ENCODE measurements around the gene NCAM1.

The NCAM1 gene

DNA sequence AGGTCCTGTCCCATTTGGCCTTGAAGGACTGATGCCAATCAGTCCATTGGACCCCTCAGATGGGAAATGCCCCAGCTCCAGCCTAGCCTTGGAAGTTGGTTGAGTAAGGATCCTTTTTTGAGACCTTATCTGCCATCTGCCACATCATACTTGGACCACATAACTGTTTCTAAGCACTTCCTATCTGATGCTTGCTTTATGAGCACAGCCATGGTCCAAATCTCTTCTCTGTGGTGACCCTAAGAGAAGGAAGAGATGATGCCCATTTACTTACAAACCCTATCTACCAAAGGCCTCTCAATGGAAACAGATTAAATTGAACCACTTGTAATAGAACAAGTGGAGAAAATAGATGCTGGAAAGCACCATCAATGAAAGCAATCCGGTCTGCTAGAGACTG, 299.3 kb downstream of the NCAM1 start:
- DNase-seq: no peak

- DNase-seq: no peak
These were observed 300.7 kb downstream of the NCAM1 start for GRCh38 chr11:113261709-113262475.

DNA sequence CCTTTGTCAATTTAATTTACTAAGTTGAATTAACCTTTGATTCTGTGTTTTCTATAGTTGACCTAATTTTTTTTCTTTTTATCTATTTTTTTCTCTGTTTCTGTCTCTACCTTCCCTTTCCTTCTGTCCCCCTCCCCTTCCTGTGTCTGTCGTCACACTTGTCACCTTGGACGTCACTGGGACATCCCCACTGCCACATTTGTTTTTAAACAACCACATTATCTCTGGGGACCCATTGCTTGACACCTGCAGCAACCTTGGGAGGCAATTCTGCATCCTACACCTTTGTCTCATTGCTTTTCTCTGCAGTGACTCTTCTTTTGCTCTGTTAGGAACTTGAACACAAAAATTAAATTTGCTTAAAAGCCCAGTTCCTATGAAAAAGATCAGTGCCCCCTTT, 301.4 kb downstream of the NCAM1 start:
- DNase-seq: no peak

- DNase-seq: no peak
These were observed 302.4 kb downstream of the NCAM1 start for GRCh38 chr11:113263458-113264259.

GRCh38 chr11:113265362-113265761, 304.1 kb downstream of the NCAM1 start:
- DNase-seq: no peak

GRCh38 chr11:113267493-113267892, 306.3 kb downstream of the NCAM1 start:
- DNase-seq: no peak

DNA sequence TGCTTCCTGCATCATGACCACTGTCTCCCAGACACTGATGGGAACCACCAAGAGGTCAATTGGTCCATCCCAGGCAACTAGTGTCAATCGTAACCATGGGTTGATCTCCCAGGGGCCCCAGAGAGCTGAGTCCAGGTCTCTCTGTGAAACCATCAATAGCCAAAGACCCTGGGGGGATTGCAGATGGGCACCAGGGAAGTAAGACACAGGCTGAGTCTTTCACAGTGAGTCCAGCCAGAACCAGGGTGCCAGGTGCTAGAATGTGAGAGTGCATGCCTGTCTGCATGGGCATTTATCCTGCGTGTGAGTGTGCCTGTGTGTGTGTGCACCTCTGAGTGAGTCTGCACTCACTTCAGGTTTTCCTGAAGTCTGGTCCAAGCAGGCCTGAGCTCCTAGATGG, 307.9 kb downstream of the NCAM1 start:
- no peak for DNase-seq

- no peak for DNase-seq
These were observed 308.4 kb downstream of the NCAM1 start for GRCh38 chr11:113269636-113270035.

DNA sequence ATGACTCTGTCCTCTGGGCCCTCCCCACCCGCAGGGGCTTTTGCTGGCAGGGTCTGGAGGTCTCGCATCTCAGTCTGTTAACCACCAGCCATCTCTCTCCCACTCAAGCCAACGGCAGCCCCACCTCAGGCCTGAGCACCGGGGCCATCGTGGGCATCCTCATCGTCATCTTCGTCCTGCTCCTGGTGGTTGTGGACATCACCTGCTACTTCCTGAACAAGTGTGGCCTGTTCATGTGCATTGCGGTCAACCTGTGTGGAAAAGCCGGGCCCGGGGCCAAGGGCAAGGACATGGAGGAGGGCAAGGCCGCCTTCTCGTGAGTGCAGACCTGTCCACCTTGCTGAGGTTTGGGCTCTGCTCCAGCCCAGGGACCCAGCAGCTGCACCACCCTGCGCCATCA, 308.9 kb downstream of the NCAM1 start:
- DNase-seq: no peak

GRCh38 chr11:113271551-113272245, 310.5 kb downstream of the NCAM1 start:
- no peak for DNase-seq

DNA sequence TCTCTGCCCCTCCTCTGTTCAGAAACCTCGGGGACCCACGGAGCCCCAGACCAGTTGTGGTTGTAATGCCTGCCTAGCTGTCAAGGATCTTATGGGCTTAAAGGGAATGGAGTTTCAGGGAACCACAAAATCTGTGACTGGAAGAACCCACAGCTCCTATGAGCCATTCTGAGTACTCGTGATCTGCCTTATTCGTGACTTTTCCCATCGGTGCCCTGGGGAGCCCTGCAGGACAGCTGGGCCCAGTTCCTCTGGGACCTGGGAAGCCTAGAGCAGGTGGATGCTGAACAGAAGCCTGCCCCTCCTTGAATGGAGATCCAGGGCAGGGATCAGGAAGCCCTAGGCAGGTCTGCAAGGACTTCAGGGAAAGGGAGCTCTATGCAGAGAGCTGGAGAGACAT, 311.1 kb downstream of the NCAM1 start:
- no peak for DNase-seq

GRCh38 chr11:113272927-113273615, 311.9 kb downstream of the NCAM1 start:
- no peak for DNase-seq

- peak; percentile 75 for DNase-seq
These were observed 312.5 kb downstream of the NCAM1 start for GRCh38 chr11:113273720-113274119.

- DNase-seq: peak; percentile 37
These were observed 313.7 kb downstream of the NCAM1 start for GRCh38 chr11:113274713-113275582.

DNA sequence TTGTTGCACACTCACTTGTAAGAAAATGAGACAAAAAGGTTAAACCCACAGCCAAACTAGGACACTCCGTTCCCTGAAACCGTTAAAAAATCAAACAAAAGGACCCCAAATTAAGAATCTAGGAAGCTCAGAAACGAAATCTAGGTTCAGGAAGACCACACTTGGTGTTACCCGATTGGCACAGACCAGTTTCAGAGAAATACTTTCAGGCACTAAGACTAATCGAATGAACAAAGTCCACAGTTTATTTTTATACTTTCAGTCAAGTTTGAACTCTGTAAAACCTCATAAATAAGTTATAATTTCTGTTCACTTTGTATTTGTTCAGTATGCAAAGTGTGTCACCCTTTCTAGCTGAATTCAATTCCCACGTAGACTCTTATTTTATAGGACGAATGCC, 314.4 kb downstream of the NCAM1 start:
- no peak for DNase-seq

DNA sequence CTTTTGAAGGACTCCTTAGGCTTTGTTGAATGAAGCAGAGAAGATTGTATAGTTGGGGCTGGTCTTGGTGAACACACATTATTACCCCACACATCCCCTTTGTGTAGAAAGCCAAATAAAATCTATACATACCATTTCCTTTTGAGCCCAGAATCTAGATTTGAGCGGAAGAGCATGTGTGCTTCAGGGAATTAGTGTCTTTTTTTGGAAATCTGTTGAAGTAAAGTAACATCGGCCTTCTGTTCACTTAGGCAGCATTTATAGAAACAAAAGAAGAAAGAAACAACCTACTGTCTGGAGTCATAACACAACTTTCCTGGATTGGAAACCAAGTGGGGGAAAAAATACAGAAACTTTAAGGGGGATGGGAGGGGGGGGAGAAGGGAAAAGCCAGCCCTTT, 315.2 kb downstream of the NCAM1 start:
- no peak for DNase-seq

DNA sequence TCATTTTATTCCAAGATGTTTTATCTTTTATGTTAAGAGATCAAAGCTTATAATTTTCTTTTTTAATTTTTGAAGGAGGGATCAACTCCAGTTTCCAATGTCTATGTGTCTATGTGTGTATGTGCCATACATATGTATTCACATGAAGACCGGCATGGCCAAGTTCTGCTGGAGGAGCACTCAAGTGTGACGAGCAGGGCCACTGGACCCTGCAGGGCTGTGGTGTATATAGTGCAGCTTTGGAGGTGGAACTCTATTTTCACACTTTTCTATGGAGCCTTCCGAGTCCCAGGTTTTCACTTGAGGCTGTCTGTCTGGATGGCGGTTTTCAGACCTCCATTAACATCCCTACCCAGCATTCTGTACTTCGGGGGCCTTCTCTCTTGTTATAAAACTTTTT, 316.7 kb downstream of the NCAM1 start:
- DNase-seq: no peak

DNA sequence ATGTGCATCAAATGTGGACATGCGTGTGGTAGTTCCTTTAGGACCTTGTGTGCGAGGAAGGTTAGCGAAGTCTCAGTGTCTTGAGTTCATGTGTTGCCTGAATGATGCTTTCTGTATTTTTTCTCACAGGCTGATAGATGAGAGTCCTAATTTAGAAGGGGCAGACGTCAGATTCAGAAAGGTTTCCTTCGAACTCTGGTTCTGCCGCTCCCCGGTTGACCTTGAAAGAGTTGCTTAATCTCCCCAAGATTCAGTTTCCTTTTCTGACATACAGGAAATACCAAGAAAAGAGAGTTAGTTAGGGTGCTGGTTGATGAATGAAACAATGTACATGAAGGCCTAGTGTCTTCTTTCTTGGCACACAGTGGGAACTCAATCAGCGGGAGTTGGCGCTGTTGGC, 317.3 kb downstream of the NCAM1 start:
- no peak for DNase-seq

GRCh38 chr11:113278925-113279324, 317.7 kb downstream of the NCAM1 start:
- DNase-seq: no peak

DNA sequence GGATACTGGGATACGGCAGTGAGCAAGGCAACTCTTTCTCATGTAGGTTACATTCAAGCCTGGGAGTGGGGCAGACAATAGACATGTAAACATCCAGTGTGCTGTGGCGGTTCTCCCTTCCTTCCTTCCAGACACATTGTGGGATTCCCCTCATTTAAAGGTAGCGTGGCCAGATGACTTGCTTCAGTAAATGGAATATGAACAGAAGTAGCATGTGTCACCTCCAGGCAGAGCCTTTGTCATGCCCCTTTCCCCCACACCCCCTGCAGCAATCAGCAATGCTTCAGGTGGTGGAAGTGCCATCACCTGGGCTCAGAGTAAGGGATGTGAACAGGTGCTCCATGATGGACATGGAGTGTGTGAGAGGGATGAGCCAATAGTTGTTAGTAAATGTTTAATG, 318.4 kb downstream of the NCAM1 start:
- no peak for DNase-seq

- no peak for DNase-seq
These were observed 320.0 kb downstream of the NCAM1 start for GRCh38 chr11:113281052-113281725.
